DOHH2 (cell line): ENCODE results near the gene STK32C.

Experiments
- H3F3A ChIP-seq: fragments of 200-600 bp; sonication (generic), shearing (Covaris generic); 2 replicates; pipeline ENCODE4 v1.6.0; 2016; ENCODE audit warnings: antibody characterized with exemption, mild to moderate bottlenecking; ENCODE audit not compliant: control insufficient read depth, insufficient read depth
- H3K27ac ChIP-seq: fragments of 200-600 bp; sonication (generic); 2 replicates; pipeline ENCODE4 v1.5.1; 2014; ENCODE audit warnings: low read depth, mild to moderate bottlenecking, low read length, moderate library complexity
- H3K27me3 ChIP-seq: fragments of 200-600 bp; sonication (generic); 2 replicates; pipeline ENCODE4 v1.6.1; 2014; ENCODE audit warnings: mild to moderate bottlenecking, low read length, mixed read lengths; ENCODE audit not compliant: control insufficient read depth
- H3K36me3 ChIP-seq: fragments of 200-600 bp; sonication (generic); 2 replicates; pipeline ENCODE4 v1.6.1; 2014; ENCODE audit warnings: mild to moderate bottlenecking, low read length, moderate library complexity, mixed read lengths; ENCODE audit not compliant: control insufficient read depth
- H3K4me1 ChIP-seq: fragments of 200-600 bp; sonication (generic); 2 replicates; pipeline ENCODE4 v1.6.1; 2014; ENCODE audit warnings: mild to moderate bottlenecking, low read length, mixed read lengths; ENCODE audit not compliant: control insufficient read depth
- H3K4me2 ChIP-seq: fragments of 200-600 bp; sonication (generic); 2 replicates; pipeline ENCODE4 v1.6.0; 2014; ENCODE audit warnings: mild to moderate bottlenecking, low read length, moderate library complexity
- H3K4me3 ChIP-seq: fragments of 200-600 bp; sonication (generic); 2 replicates; pipeline ENCODE4 v1.5.1; 2014; ENCODE audit warnings: mild to moderate bottlenecking, low read length, mixed read lengths
- H3K79me2 ChIP-seq: fragments of 200-600 bp; sonication (generic); 2 replicates; pipeline ENCODE4 v1.6.1; 2014; ENCODE audit warnings: mild to moderate bottlenecking, low read length, mixed read lengths; ENCODE audit not compliant: control insufficient read depth
- H3K9me2 ChIP-seq: fragments of 200-600 bp; sonication (generic); replicated peaks from 2 replicates; pipeline ENCODE4 v1.6.1; 2014; ENCODE audit warnings: mild to moderate bottlenecking, low read length, mixed read lengths; ENCODE audit not compliant: control insufficient read depth
- H3K9me3 ChIP-seq: fragments of 200-600 bp; sonication (generic); 2 replicates; pipeline ENCODE4 v1.6.1; 2014; ENCODE audit warnings: antibody characterized with exemption, low read length, mixed read lengths; ENCODE audit not compliant: control insufficient read depth, insufficient read depth
- H4K20me1 ChIP-seq: fragments of 200-600 bp; sonication (generic); 2 replicates; pipeline ENCODE4 v1.6.0; 2014; ENCODE audit warnings: low read depth, mild to moderate bottlenecking, antibody characterized with exemption, low read length, moderate library complexity; ENCODE audit not compliant: control insufficient read depth, insufficient read depth
- CTCF ChIP-seq: fragments of 200-600 bp; sonication (generic); IDR thresholded peaks from one replicate; pipeline ENCODE4 v1.5.1; 2014; ENCODE audit warnings: antibody characterized with exemption, mild to moderate bottlenecking, low read depth, low read length; ENCODE audit not compliant: poor library complexity, severe bottlenecking
- EZH2phosphoT487 ChIP-seq: fragments of 200-600 bp; sonication (generic); IDR thresholded peaks from 2 replicates; pipeline ENCODE4 v1.6.1; 2017; ENCODE audit warnings: borderline replicate concordance, mild to moderate bottlenecking, antibody characterized with exemption, low read length, moderate library complexity, mixed read lengths

The STK32C gene

DNA sequence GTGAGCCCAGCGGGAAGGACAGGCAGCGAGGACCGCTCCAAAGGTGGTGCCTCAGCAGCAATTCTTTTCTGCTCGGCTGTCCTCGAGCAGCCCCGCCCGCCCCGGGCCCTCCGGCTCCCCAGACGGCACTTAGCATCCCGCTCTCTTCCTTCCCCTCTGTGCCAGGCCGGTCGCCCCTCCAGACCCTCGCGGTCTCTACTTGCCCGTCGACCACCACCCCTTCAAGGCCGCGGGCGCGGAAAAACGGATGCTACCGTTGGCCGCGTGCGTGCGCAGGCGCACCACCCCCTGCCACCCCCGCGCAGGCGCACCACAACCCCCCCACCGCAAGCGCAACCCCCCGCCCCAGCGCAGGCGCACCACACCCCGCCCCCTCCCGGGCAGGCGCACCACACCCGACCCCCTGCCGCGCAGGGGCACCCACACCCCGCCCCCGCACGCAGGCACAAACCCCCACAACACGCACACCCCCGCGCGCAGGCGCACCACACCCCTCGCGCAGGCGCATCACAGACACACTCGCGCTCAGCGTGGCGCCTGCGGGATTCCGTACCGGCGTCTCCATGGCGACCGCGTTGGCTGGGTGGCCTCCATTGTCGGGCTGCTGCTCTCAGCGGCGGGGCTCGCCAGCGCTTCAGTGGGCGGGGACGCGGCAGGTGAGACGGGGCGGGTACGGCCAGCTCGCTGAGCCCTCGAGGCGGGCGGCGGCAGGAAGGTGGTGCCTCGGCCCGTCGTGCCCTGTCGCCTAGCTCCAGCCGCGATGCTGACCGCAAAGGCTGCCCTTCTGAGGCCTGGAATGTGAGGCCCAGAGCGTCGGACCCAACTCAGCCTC lies 24.1 kb upstream of the STK32C start, which contains the start of gene LRRC27:
TSS of gene LRRC27 (plus strand) at position 593 of the 832 bp plus-strand sequence. CDS start 1,332 bp downstream, outside the sequence.
- Histone ChIP-seq H3F3A (no peaks in the 10 kb centered on the region), H3K79me2 (peaks cover 48% of the 10 kb centered on the region), H3K4me1 (peaks cover 23% of the 10 kb centered on the region), H3K4me2 (peak within 1 kb of the TSS; percentile 88), H4K20me1 (peaks cover 13% of the 10 kb centered on the region; the same call in 1 of the 2 replicates), H3K27ac (peak within 1 kb of the TSS; percentile 71), H3K36me3 (peaks cover 31% of the 10 kb centered on the region), H3K27me3 (no peaks in the 10 kb centered on the region), H3K4me3 (peak within 1 kb of the TSS; percentile 91), H3K9me3 (no peaks in the 10 kb centered on the region), H3K9me2 (no peaks in the 10 kb centered on the region)
- TF ChIP-seq CTCF (no peak), EZH2phosphoT487 (no peak)

- Histone ChIP-seq H3K27me3 (no peaks in the 10 kb centered on the region), H3F3A (no peaks in the 10 kb centered on the region), H3K9me3 (no peaks in the 10 kb centered on the region), H3K4me1 (peaks cover 23% of the 10 kb centered on the region), H3K9me2 (no peaks in the 10 kb centered on the region), H3K4me2 (peak overlapping the region; percentile 88), H3K36me3 (peaks cover 41% of the 10 kb centered on the region), H4K20me1 (peaks cover 17% of the 10 kb centered on the region; the same call in 1 of the 2 replicates), H3K27ac (no peak overlapping the region), H3K4me3 (peak overlapping the region; percentile 91), H3K79me2 (peaks cover 59% of the 10 kb centered on the region)
- TF ChIP-seq CTCF: no peak
- no peak for TF ChIP-seq EZH2phosphoT487
These were observed 22.7 kb upstream of the STK32C start for GRCh38 chr10:132330486-132330833.

- H3K9me3 ChIP-seq: no peaks in the 10 kb centered on the region
- peak overlapping the region; percentile 91 for H3K4me3 ChIP-seq
- H3K9me2 ChIP-seq: no peaks in the 10 kb centered on the region
- H3K79me2 ChIP-seq: peaks cover 59% of the 10 kb centered on the region
- H3F3A ChIP-seq: no peaks in the 10 kb centered on the region
- H3K27me3 ChIP-seq: no peaks in the 10 kb centered on the region
- H3K27ac ChIP-seq: no peak overlapping the region
- TF ChIP-seq EZH2phosphoT487: no peak
- no peak for TF ChIP-seq CTCF
- peaks cover 17% of the 10 kb centered on the region; the same call in 1 of the 2 replicates for H4K20me1 ChIP-seq
- peak overlapping the region; percentile 88 for H3K4me2 ChIP-seq
- H3K36me3 ChIP-seq: peaks cover 41% of the 10 kb centered on the region
- peaks cover 23% of the 10 kb centered on the region for H3K4me1 ChIP-seq
These were observed 22.1 kb upstream of the STK32C start for GRCh38 chr10:132329565-132330485.
